ENCODE measurements around the gene EPN2.

DNA sequence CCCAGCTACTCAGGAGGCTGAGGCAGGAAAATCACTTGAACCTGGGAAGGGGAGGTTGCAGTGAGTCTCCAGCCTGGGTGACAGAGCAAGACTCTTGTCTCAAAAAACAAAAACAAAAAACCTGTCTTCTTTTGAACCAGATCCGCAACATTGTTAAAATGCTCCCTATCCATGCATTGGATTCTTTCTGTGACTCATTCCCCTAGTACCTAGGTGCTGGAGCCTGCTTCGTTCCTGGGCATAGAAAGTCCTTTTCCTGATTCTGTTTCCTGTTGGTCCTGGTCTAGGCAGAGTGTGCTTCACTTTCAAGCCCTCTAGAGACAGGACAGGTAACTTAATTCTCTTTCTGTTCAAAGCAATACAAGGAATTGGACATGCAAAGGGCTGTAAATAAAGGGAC, 5.2 kb downstream of the EPN2 start:
- TF ChIP-seq, protein P1, sequence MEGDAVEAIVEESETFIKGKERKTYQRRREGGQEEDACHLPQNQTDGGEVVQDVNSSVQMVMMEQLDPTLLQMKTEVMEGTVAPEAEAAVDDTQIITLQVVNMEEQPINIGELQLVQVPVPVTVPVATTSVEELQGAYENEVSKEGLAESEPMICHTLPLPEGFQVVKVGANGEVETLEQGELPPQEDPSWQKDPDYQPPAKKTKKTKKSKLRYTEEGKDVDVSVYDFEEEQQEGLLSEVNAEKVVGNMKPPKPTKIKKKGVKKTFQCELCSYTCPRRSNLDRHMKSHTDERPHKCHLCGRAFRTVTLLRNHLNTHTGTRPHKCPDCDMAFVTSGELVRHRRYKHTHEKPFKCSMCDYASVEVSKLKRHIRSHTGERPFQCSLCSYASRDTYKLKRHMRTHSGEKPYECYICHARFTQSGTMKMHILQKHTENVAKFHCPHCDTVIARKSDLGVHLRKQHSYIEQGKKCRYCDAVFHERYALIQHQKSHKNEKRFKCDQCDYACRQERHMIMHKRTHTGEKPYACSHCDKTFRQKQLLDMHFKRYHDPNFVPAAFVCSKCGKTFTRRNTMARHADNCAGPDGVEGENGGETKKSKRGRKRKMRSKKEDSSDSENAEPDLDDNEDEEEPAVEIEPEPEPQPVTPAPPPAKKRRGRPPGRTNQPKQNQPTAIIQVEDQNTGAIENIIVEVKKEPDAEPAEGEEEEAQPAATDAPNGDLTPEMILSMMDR (optimal IDR thresholded peaks at IDR 0.05 in 1 of 3, IDR thresholded peaks at IDR 0.05 in 1 of 3, conservative IDR thresholded peaks at IDR 0.05 in 1 of 3; ENCODE audit: extremely low read depth in 1 of 3, insufficient read depth in 2 of 3, low read length in 3 of 3), result no peak
- TF ChIP-seq EZH2 (IDR thresholded peaks at IDR 0.05; ENCODE audit: low read length), result no peak

Data from keratinocyte (primary cell).